HG02642 (cell line): ENCODE results near the gene GRID1.

Source experiments
- ATAC-seq: cut with Tn5 transposase; IDR thresholded peaks from one replicate; pipeline ENCODE4 v1.9.1; 2021; ENCODE audit warnings: mild to moderate bottlenecking; ENCODE audit not compliant: unreplicated experiment, poor library complexity

Gene GRID1

GRCh38 chr10:86203162-86203905 lies 163.3 kb downstream of the GRID1 start:
- ATAC-seq, result no peak

- ATAC-seq, result no peak
Measured at GRCh38 chr10:86202226-86202735, 164.3 kb downstream of the GRID1 start.

GRCh38 chr10:86200867-86201266 lies 165.7 kb downstream of the GRID1 start:
- no peak for ATAC-seq

GRCh38 chr10:86200269-86200668 lies 166.3 kb downstream of the GRID1 start:
- ATAC-seq, result no peak

- no peak for ATAC-seq
Measured at GRCh38 chr10:86199041-86199440, 167.6 kb downstream of the GRID1 start.

GRCh38 chr10:86198271-86198670 lies 168.3 kb downstream of the GRID1 start:
- ATAC-seq, result no peak

GRCh38 chr10:86197166-86197790 lies 169.3 kb downstream of the GRID1 start:
- ATAC-seq, result no peak

GRCh38 chr10:86195521-86196157 lies 171.0 kb downstream of the GRID1 start:
- ATAC-seq, result no peak

GRCh38 chr10:86194684-86195083 lies 171.9 kb downstream of the GRID1 start:
- no peak for ATAC-seq

- no peak for ATAC-seq
Measured at GRCh38 chr10:86193841-86194240, 172.8 kb downstream of the GRID1 start.

- ATAC-seq, result no peak
Measured at GRCh38 chr10:86192691-86193090, 173.9 kb downstream of the GRID1 start.

- no peak for ATAC-seq
Measured at GRCh38 chr10:86192147-86192546, 174.4 kb downstream of the GRID1 start.

GRCh38 chr10:86191686-86192085 lies 174.9 kb downstream of the GRID1 start:
- ATAC-seq, result no peak

GRCh38 chr10:86191166-86191565 lies 175.4 kb downstream of the GRID1 start:
- no peak for ATAC-seq

- ATAC-seq, result no peak
Measured at GRCh38 chr10:86190291-86190690, 176.3 kb downstream of the GRID1 start.

GRCh38 chr10:86189891-86190290 lies 176.7 kb downstream of the GRID1 start:
- ATAC-seq, result no peak

- no peak for ATAC-seq
Measured at GRCh38 chr10:86188796-86189558, 177.6 kb downstream of the GRID1 start.

GRCh38 chr10:86188326-86188725 lies 178.3 kb downstream of the GRID1 start:
- no peak for ATAC-seq

- ATAC-seq, result no peak
Measured at GRCh38 chr10:86187499-86188239, 178.9 kb downstream of the GRID1 start.

GRCh38 chr10:86186633-86187032 lies 180.0 kb downstream of the GRID1 start:
- ATAC-seq, result no peak
